ENCODE data around the gene ADGRV1. TPM values are rescaled to one million over a fixed set of nuclear protein-coding genes. Genes with fewer than 3 reads are reported as not detected.

ADGRV1 gene
- total and polyA plus RNA-seq, 2 experiments from 2014 or later = 15.5 to 19.6 TPM

DNA sequence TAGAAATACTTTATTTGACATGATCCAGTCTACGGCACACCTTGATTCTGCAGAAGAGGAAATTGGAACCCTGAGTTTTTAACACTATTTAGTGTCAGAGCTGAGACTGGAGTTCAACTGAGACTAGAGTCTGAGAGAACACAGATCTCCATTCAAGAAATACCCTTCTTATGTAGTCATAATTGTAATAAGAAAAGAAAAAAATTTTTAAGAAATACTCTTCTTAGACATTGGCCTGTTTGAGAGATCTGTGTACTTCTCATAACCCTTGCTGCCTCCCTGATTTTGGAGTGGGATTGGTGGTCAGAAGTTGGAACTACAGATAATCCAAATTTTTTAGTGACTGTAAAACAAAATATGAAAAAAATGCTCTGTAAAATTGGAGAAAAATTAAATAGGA lies 571.2 kb downstream of the ADGRV1 start:
- H3K36me3 ChIP-seq = no peaks in the 10 kb centered on the region
- H3K4me3 ChIP-seq = no peak overlapping the region
- H3K27me3 ChIP-seq = no peaks in the 10 kb centered on the region
- TF ChIP-seq, protein P1, sequence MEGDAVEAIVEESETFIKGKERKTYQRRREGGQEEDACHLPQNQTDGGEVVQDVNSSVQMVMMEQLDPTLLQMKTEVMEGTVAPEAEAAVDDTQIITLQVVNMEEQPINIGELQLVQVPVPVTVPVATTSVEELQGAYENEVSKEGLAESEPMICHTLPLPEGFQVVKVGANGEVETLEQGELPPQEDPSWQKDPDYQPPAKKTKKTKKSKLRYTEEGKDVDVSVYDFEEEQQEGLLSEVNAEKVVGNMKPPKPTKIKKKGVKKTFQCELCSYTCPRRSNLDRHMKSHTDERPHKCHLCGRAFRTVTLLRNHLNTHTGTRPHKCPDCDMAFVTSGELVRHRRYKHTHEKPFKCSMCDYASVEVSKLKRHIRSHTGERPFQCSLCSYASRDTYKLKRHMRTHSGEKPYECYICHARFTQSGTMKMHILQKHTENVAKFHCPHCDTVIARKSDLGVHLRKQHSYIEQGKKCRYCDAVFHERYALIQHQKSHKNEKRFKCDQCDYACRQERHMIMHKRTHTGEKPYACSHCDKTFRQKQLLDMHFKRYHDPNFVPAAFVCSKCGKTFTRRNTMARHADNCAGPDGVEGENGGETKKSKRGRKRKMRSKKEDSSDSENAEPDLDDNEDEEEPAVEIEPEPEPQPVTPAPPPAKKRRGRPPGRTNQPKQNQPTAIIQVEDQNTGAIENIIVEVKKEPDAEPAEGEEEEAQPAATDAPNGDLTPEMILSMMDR (IDR thresholded peaks at IDR 0.05; ENCODE audit: low read depth, low read length) = no peak
- no peaks in the 10 kb centered on the region for H3K9me3 ChIP-seq (ENCODE audit: low read depth)
- no peak for DNase-seq (ENCODE audit: low read depth in 1 of 2, low spot score in 1 of 2)
- H3K4me1 ChIP-seq (ENCODE audit: low read depth) = no peaks in the 10 kb centered on the region
- no peak overlapping the region for H3K27ac ChIP-seq

DNA sequence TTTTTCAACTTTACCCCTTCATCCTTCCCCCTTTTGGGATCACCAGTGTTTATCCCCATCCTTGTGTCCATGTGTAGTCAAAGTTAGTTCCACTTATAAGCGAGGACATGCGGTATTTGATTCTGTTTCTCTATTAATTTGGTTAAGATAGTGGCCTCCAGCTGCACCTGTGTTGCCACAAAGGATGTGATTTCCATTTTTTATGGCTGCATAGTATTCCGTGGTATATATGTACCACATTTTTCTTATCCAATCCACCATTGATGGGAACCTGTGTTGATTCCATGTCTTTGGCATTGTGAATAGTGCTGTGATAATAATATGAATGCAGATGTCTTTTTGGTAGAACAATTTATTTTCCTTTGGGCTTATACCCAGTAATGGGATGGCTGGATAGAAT lies 572.2 kb downstream of the ADGRV1 start:
- Histone ChIP-seq H3K4me1 (ENCODE audit: low read depth) (no peaks in the 10 kb centered on the region), H3K27ac (no peak overlapping the region), H3K36me3 (no peaks in the 10 kb centered on the region), H3K4me3 (no peak overlapping the region), H3K27me3 (no peaks in the 10 kb centered on the region), H3K9me3 (ENCODE audit: low read depth) (no peaks in the 10 kb centered on the region)
- TF ChIP-seq, protein P1 (IDR thresholded peaks at IDR 0.05; ENCODE audit: low read depth, low read length) = no peak
- no peak for DNase-seq (ENCODE audit: low read depth in 1 of 2, low spot score in 1 of 2)

DNA sequence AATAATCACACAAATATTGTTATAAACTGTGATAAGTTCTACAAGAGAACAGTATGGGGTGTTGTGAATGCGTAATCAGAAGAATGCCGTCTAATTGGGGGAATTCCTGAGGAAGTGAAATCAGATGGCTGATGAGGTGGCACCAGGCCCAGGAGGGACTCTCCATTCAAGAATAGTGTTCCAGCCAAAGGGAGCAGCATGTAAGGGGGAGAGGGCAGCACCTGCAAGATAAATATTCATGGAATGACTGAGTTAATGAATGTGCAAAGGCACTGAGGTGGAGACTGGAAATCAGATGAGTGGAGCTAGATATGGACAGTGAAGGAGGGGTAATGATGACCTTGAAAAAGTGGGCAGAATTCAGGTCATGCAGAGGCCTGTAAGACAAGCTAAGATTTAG lies 574.0 kb downstream of the ADGRV1 start:
- no peak overlapping the region for H3K4me3 ChIP-seq
- no peaks in the 10 kb centered on the region for H3K9me3 ChIP-seq (ENCODE audit: low read depth)
- no peaks in the 10 kb centered on the region for H3K27me3 ChIP-seq
- no peaks in the 10 kb centered on the region for H3K4me1 ChIP-seq (ENCODE audit: low read depth)
- H3K27ac ChIP-seq = no peak overlapping the region
- TF ChIP-seq, protein P1 (IDR thresholded peaks at IDR 0.05; ENCODE audit: low read depth, low read length) = no peak
- H3K36me3 ChIP-seq = no peaks in the 10 kb centered on the region
- DNase-seq (ENCODE audit: low read depth in 1 of 2, low spot score in 1 of 2) = no peak

DNA sequence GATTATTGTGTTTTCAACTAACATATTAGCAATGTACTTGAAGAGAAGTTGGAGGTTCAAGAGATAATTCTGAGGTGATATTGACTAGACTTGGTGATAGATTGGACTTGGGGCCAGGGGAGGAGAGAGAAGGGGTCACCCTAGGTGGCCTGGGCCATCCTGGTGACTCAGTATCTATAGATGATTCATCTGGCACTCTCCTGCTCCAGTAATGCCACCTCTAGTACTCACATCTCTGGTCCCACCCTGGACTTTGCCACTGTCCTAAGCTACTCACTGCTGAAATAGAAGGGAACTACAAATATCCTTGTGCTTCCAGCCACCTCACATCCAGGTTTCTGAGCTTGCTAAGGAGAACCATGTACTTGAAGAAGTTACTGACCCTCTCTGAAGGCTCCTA lies 574.6 kb downstream of the ADGRV1 start:
- no peak overlapping the region for H3K27ac ChIP-seq
- no peaks in the 10 kb centered on the region for H3K27me3 ChIP-seq
- DNase-seq (ENCODE audit: low read depth in 1 of 2, low spot score in 1 of 2) = no peak
- no peaks in the 10 kb centered on the region for H3K36me3 ChIP-seq
- H3K9me3 ChIP-seq (ENCODE audit: low read depth) = no peaks in the 10 kb centered on the region
- TF ChIP-seq, protein P1 (IDR thresholded peaks at IDR 0.05; ENCODE audit: low read depth, low read length) = no peak
- H3K4me3 ChIP-seq = no peak overlapping the region
- H3K4me1 ChIP-seq (ENCODE audit: low read depth) = no peaks in the 10 kb centered on the region

DNA sequence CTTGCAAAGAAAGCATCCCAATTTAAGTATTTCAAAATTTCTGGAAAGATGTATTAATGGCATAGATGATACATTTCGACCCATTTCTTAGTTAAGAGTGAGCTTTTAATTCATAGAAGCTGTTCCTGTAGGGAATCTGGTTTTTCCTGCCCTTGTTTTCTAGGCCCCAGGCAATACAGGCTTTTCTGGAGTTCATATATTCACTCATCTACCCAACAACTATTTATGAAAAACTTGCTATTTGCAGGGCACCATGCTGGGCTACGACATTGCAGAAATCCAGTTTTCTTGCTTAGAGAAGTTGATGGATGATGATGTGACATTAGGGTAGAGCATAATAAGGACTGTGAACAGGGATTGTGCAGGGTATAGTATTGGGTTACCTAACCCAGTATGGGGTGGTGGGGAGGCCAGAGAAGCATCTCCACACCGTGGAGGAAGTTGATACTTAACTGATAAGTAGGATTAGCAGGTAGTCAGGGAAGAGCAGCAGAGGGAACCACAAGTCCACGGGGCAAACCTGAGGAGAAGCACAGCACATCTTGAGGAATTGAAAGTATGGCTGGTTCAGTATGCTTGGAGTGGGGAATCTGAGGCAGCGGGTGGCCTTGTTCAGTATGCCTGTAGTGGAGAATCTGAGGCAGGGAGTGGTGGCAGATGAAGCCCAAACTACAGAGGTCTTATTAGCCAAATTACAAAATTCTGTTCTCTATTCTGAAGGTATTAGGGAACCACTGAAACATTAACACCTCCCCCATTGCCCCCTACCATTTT lies 577.1 kb downstream of the ADGRV1 start:
- H3K9me3 ChIP-seq (ENCODE audit: low read depth) = no peaks in the 10 kb centered on the region
- TF ChIP-seq, protein P1 (IDR thresholded peaks at IDR 0.05; ENCODE audit: low read depth, low read length) = no peak
- H3K36me3 ChIP-seq = no peaks in the 10 kb centered on the region
- H3K4me3 ChIP-seq = no peak overlapping the region
- no peaks in the 10 kb centered on the region for H3K27me3 ChIP-seq
- no peak for DNase-seq (ENCODE audit: low read depth in 1 of 2, low spot score in 1 of 2)
- no peak overlapping the region for H3K27ac ChIP-seq
- peaks cover 9% of the 10 kb centered on the region for H3K4me1 ChIP-seq (ENCODE audit: low read depth)
